Fibroblast of lung (primary cell): Measurements from ENCODE around the gene CRELD2.

Experiments
- CTCF ChIP-seq, 2 donors: IDR thresholded peaks in 1 of 2; conservative IDR thresholded peaks in 1 of 2; 1 replicate in 1 of 2; 2 replicates in 1 of 2; pipeline ENCODE4 v1.5.1; 2011 to 2012; ENCODE audit warnings: low read length in 2 of 2, control low read depth in 1 of 2, inconsistent platforms in 1 of 2, low read depth in 1 of 2, mild to moderate bottlenecking in 1 of 2
- EZH2 ChIP-seq: IDR thresholded peaks from 2 replicates; pipeline ENCODE4 v1.5.1; 2012; ENCODE audit warnings: low read length, control low read depth, mild to moderate bottlenecking; ENCODE audit errors: missing control alignments

- TF ChIP-seq EZH2 (no peak), CTCF (conservative IDR thresholded peaks at IDR 0.05 in 1 of 2, IDR thresholded peaks at IDR 0.05 in 1 of 2; ENCODE audit: low read depth in 1 of 2, low read length in 2 of 2) (no peak)
Observed at GRCh38 chr22:49928185-49928495, 9.7 kb downstream of the CRELD2 start.
